Heart left ventricle (tissue), 16 donors: ENCODE results near the gene FCN2. TPM values are rescaled to one million over a fixed set of nuclear protein-coding genes. Genes with fewer than 3 reads are reported as not detected.

Experiments
- ATAC-seq, 4 donors: fragments of 200-7000 bp; cut with Tn5 transposase; one replicate each; pipeline ENCODE4 v1.9.1; 2020 to 2022; ENCODE audit warnings: moderate library complexity in 4 of 4, mild to moderate bottlenecking in 3 of 4, moderate number of reproducible peaks in 1 of 4
- DNase-seq, 5 donors: peaks; one replicate each; pipeline ENCODE4 v3.0.0-alpha.2; 2020
- H3K27ac ChIP-seq, 12 donors: fragments of 200-600 bp; sonication (generic) in 4 of 12; one replicate each; pipeline versions ENCODE4 v1.5.0 to v1.8.0; 2016 to 2022; ENCODE audit warnings: mild to moderate bottlenecking in 2 of 12
- H3K27me3 ChIP-seq, 9 donors: fragments of 200-600 bp; sonication (generic) in 2 of 9; one replicate each; pipeline versions ENCODE4 v1.5.1 to v1.8.0; 2016 to 2022; ENCODE audit warnings: mild to moderate bottlenecking in 3 of 9
- H3K36me3 ChIP-seq, 9 donors: fragments of 200-600 bp; sonication (generic) in 2 of 9; one replicate each; pipeline versions ENCODE4 v1.5.0 to v1.8.0; 2018 to 2022; ENCODE audit warnings: mild to moderate bottlenecking in 2 of 9
- H3K4me1 ChIP-seq, 12 donors: fragments of 200-600 bp; sonication (generic) in 4 of 12; one replicate each; pipeline versions ENCODE4 v1.5.0 to v1.8.0; 2016 to 2022; ENCODE audit warnings: mild to moderate bottlenecking in 3 of 12
- H3K4me3 ChIP-seq, 12 donors: fragments of 200-600 bp; sonication (generic) in 4 of 12; one replicate each; pipeline versions ENCODE4 v1.5.0 to v1.8.0; 2017 to 2022; ENCODE audit warnings: mild to moderate bottlenecking in 9 of 12, moderate library complexity in 4 of 12
- H3K9me3 ChIP-seq, 12 donors: fragments of 200-600 bp; sonication (generic) in 4 of 12; one replicate each; pipeline versions ENCODE4 v1.5.0 to v1.8.0; 2016 to 2022; ENCODE audit warnings: mild to moderate bottlenecking in 1 of 12
- POLR2A ChIP-seq, 2 donors: fragments of 450-650 bp; IDR thresholded peaks; one replicate each; pipeline ENCODE4 v1.6.1; 2017; ENCODE audit warnings: antibody characterized with exemption in 2 of 2, mild to moderate bottlenecking in 2 of 2, moderate library complexity in 2 of 2
- WGBS, 4 donors: extraction: QIAGEN DNeasy Blood & Tissue Kit in 2 of 4; methylation state at CpG; one replicate each; pipeline versions ENCODE4 v1.1.5 to v1.1.7; 2013 to 2018; 5-methylcytosine and 5-hydroxymethylcytosine counted together
- intact Hi-C, 10 donors: fragments of 100-400 bp; cut with DNase I; formaldehyde crosslinking; loops; one replicate each; pipeline versions ENCODE4 v1.11.1 to v1.14.2; 2022
- polyA plus RNA-seq, 2 donors: library from polyadenylated mRNA; stranded (reverse); fragments of 200-250 nt; gene quantifications; one replicate each; pipeline ENCODE4 v1.2.3, GENCODE V29; 2013
- total RNA-seq, 9 donors: library from RNA; depleted of rRNA in 2 of 9; stranded (reverse); fragments of >200 nt in 2 of 9; fragmentation: NEBNext Ultra II Directional in 3 of 9; extraction: Animal tissue kit (Norgen Biotek cat#: 25700) in 3 of 9; gene quantifications; one replicate each; pipeline versions ENCODE4 v1.1.0 to v1.2.4, GENCODE V29; 2016 to 2023
- TF ChIP-seq, protein P1 (sequence below), 12 donors: fragments of 200-600 bp; sonication (generic) in 4 of 12; IDR thresholded peaks; one replicate each; pipeline versions ENCODE4 v1.5.0 to v1.8.0; 2018 to 2022; ENCODE audit warnings: antibody characterized with exemption in 12 of 12, mild to moderate bottlenecking in 5 of 12
- donor health status: ischemic (EF 13 %, LVEDD 7.1; RV severe dilation, severe dysfunction).
- donor health status: healthy with polysubstance abuse.
- donor health status: DM: no; HTN: yes; CAD: no.
- donor health status: DM: no; HTN: no; CAD: no.
- donor health status: ischemic (EF 25% LVEDD 6.9; RV normal size, moderate dysfunction).
- donor health status: ischemic (EF 25% LVEDD 5.7; RV mildly dilated, moderate dysfunction).
- donor health status: healthy.
- donor health status: DM: yes; HTN: yes; CAD: no.
- donor health status: ischemic (EF 35%, LVEDD 5.7; RV mildly dilated, moderate dysfunction).
- donor health status: nonischemic (EF 11% LVEDD 7.7; RV severe dilation, severe dysfunction).
- donor health status: DM: yes; HTN: yes; CAD: no.
- donor health status: PGD.
- donor health status: ischemic (EF 29% LVEDD 5.4; RV normal size, mild dysfunction).
- donor health status: nonischemic (EF 23%, LVEDD 6.1; RV moderate dilation, normal function).

FCN2 gene
- total and polyA plus RNA-seq, 11 donors: 0.19 to 0.67 (median 0.26) TPM; not detected in 6

DNA sequence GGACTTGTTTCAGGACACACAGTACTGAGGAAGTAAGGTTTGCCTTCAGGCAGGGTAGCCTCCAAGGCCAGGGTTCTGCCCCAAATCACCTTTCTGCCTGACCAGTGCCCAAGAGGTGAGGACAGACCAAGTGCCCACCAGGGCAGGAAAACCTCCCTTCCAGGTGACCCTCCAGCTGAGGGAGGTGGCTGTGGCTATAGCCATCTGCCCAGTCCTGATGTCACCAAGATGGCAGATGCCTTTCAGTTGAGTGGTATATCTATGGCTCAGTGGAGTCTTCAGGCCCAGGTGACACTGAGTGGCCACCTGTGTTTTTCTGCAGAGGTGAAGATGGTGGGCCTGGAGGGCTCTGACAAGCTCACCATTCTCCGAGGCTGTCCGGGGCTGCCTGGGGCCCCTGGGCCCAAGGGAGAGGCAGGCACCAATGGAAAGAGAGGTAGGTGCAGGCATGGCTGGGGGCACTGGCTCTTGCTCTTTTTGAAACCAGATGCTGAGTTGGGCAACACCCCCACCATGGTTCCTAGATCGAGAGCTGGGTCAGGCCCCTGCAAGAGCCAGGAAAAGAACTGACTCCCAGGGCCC, 1.7 kb downstream of the FCN2 start:
- H3K27me3 ChIP-seq: no peaks in the 10 kb centered on the region
- intact Hi-C loops: no loop called here
- peaks cover 0 to 2% (median 0%) of the 10 kb centered on the region in 12 donors for H3K4me1 ChIP-seq
- TF ChIP-seq, protein P1, sequence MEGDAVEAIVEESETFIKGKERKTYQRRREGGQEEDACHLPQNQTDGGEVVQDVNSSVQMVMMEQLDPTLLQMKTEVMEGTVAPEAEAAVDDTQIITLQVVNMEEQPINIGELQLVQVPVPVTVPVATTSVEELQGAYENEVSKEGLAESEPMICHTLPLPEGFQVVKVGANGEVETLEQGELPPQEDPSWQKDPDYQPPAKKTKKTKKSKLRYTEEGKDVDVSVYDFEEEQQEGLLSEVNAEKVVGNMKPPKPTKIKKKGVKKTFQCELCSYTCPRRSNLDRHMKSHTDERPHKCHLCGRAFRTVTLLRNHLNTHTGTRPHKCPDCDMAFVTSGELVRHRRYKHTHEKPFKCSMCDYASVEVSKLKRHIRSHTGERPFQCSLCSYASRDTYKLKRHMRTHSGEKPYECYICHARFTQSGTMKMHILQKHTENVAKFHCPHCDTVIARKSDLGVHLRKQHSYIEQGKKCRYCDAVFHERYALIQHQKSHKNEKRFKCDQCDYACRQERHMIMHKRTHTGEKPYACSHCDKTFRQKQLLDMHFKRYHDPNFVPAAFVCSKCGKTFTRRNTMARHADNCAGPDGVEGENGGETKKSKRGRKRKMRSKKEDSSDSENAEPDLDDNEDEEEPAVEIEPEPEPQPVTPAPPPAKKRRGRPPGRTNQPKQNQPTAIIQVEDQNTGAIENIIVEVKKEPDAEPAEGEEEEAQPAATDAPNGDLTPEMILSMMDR (IDR thresholded peaks at IDR 0.05): no peak
- no peak for TF ChIP-seq POLR2A (IDR thresholded peaks at IDR 0.05)
- ATAC-seq: no peak
- no peak overlapping the region for H3K4me3 ChIP-seq
- no peaks in the 10 kb centered on the region for H3K9me3 ChIP-seq
- no peak for DNase-seq
- no peaks in the 10 kb centered on the region for H3K36me3 ChIP-seq
- no peak overlapping the region for H3K27ac ChIP-seq
- 85 to 96% (median 90%) methylated on average over 1 to 3 of the region's 3 CpGs for WGBS, 4 donors

DNA sequence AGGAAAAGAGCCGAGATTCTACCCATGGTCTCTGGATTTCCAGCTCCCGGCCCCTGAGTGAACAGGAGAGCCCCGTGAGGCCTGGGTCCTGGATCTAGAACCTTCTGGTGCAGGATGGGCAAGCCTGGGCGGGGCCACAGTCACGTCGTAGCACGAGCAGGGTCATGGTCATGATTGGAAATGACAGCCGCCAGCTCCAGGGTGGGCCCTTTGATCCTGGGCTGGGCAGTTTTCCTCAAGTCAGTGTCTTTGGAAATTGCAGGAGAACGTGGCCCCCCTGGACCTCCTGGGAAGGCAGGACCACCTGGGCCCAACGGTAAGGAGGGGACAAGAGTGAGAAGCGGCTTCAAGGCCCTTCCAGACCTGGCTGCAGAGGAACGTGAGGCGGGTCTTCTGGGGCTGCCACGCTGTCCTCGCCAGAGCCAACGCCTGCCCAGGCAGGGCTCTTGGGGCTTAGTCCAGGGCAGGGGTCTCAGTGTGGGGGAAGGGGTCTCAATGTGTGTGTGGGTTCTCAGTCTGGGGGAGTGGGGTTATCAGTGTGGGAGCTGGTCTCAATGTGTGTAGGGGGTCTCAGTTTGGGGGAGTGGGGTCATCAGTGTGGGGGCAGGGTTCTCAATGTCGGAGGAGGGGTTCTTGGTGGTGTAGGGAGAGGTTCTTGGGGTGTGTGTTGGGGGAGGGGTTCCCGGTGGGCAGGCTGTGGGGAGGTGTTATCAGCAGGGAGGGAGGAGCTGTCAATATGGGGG, 2.6 kb downstream of the FCN2 start:
- Histone ChIP-seq H3K36me3 (no peaks in the 10 kb centered on the region), H3K4me3 (no peak overlapping the region), H3K27me3 (peaks cover 0 to 6% (median 0%) of the 10 kb centered on the region in 9 donors), H3K27ac (no peak overlapping the region), H3K9me3 (no peaks in the 10 kb centered on the region), H3K4me1 (peaks cover 0 to 9% (median 0%) of the 10 kb centered on the region in 12 donors)
- ATAC-seq: no peak
- DNase-seq: peak in 1 of 5 donors; percentile 21
- TF ChIP-seq, protein P1 (IDR thresholded peaks at IDR 0.05): no peak
- no peak for TF ChIP-seq POLR2A (IDR thresholded peaks at IDR 0.05)
- intact Hi-C loops: no loop called here
- WGBS, 4 donors: 90 to 94% (median 93%) methylated on average over 17 to 18 of the region's 18 CpGs

DNA sequence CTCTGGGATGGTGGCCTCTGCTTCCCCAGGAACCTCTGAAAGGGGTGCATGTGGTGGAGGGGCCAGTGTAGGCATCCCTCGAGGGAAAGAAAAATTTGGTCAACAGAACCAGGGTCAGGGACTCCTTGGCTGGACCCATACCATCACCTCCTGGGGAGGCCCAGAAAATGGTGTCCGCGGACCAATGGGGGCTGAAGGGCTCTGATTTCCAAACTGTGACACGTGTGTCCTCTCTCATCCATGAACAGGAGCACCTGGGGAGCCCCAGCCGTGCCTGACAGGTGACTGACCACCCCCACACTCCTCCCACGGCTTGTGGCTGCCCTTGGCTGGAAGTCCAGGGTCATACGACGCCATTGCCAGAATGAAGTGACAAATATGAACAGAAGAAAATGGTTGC, 3.9 kb downstream of the FCN2 start:
- H3K4me3 ChIP-seq: no peak overlapping the region
- H3K4me1 ChIP-seq: peaks cover 0 to 11% (median 0%) of the 10 kb centered on the region in 12 donors
- H3K9me3 ChIP-seq: no peaks in the 10 kb centered on the region
- no peak for TF ChIP-seq POLR2A (IDR thresholded peaks at IDR 0.05)
- TF ChIP-seq, protein P1 (IDR thresholded peaks at IDR 0.05): no peak
- ATAC-seq (no peak), DNase-seq (peak in 1 of 5 donors; percentile 18)
- H3K27ac ChIP-seq: no peak overlapping the region
- intact Hi-C loops: no loop called here
- 92 to 98% (median 95%) methylated on average over 6 to 8 of the region's 8 CpGs for WGBS, 4 donors
- H3K27me3 ChIP-seq: peaks cover 0 to 7% (median 0%) of the 10 kb centered on the region in 9 donors
- no peaks in the 10 kb centered on the region for H3K36me3 ChIP-seq

DNA sequence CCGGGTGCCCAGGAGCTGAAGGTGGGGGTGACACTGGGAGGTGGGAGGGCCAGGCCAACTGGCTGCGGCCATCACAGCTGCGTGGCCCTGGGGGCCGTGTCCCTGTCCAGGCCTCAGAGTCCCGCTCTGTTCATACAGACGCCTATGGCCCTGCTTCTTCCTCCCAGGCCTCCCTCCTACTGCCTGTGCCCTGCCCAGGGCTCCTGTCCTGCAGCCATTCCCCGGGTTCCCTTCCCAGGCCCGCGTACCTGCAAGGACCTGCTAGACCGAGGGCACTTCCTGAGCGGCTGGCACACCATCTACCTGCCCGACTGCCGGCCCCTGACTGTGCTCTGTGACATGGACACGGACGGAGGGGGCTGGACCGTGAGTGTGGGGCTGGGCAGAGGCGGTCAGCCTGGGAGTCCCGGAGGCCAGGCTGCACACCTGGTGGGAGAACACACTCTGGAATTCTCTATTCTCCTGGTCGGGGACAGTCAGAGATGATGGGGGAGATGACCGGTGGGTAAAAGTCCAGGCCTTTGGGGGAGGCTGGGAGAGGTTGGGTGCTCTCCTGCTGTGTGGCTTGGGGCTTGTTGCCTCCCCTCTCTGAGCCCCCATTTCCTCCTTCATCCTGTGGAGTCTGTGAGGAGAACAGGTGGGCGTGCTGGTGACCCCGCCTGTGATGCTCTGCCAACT, 4.5 kb downstream of the FCN2 start:
- Histone ChIP-seq H3K4me1 (peaks cover 0 to 11% (median 0%) of the 10 kb centered on the region in 12 donors), H3K27me3 (peaks cover 0 to 7% (median 0%) of the 10 kb centered on the region in 9 donors), H3K9me3 (no peaks in the 10 kb centered on the region), H3K36me3 (no peaks in the 10 kb centered on the region), H3K27ac (no peak overlapping the region), H3K4me3 (no peak overlapping the region)
- TF ChIP-seq, protein P1 (IDR thresholded peaks at IDR 0.05): no peak
- TF ChIP-seq POLR2A (IDR thresholded peaks at IDR 0.05): no peak
- intact Hi-C loops: no loop called here
- no peak for DNase-seq
- ATAC-seq: no peak
- WGBS, 4 donors: 89 to 94% (median 93%) methylated on average over 16 to 22 of the region's 22 CpGs
